Measurements from ENCODE around the gene ARMH3.

Gene ARMH3

GRCh38 chr10:101938305-101939007 lies 117.5 kb downstream of the ARMH3 start:
- DNase-seq (ENCODE audit: low read depth), result no peak

GRCh38 chr10:101935431-101935830 lies 120.5 kb downstream of the ARMH3 start:
- no peak for DNase-seq (ENCODE audit: low read depth)

- DNase-seq (ENCODE audit: low read depth), result no peak
These were observed 121.2 kb downstream of the ARMH3 start for GRCh38 chr10:101934686-101935305.

- no peak for DNase-seq (ENCODE audit: low read depth)
These were observed 122.0 kb downstream of the ARMH3 start for GRCh38 chr10:101933976-101934375.

- no peak for DNase-seq (ENCODE audit: low read depth)
These were observed 123.8 kb downstream of the ARMH3 start for GRCh38 chr10:101932183-101932582.

- DNase-seq (ENCODE audit: low read depth), result no peak
These were observed 130.9 kb downstream of the ARMH3 start for GRCh38 chr10:101925027-101925426.

GRCh38 chr10:101923256-101923655 lies 132.7 kb downstream of the ARMH3 start:
- no peak for DNase-seq (ENCODE audit: low read depth)

- no peak for DNase-seq (ENCODE audit: low read depth)
These were observed 133.1 kb downstream of the ARMH3 start for GRCh38 chr10:101922846-101923245.

- DNase-seq (ENCODE audit: low read depth), result no peak
These were observed 135.4 kb downstream of the ARMH3 start for GRCh38 chr10:101920546-101920945.

- DNase-seq (ENCODE audit: low read depth), result no peak
These were observed 136.8 kb downstream of the ARMH3 start for GRCh38 chr10:101919026-101919770.

- DNase-seq (ENCODE audit: low read depth), result no peak
These were observed 143.3 kb downstream of the ARMH3 start for GRCh38 chr10:101912561-101913179.

GRCh38 chr10:101906586-101907183 lies 149.3 kb downstream of the ARMH3 start:
- no peak for DNase-seq (ENCODE audit: low read depth)

- no peak for DNase-seq (ENCODE audit: low read depth)
These were observed 150.7 kb downstream of the ARMH3 start for GRCh38 chr10:101905251-101905650.

GRCh38 chr10:101903827-101904550 lies 152.0 kb downstream of the ARMH3 start:
- DNase-seq (ENCODE audit: low read depth), result no peak

- no peak for DNase-seq (ENCODE audit: low read depth)
These were observed 153.2 kb downstream of the ARMH3 start for GRCh38 chr10:101902820-101903145.

- DNase-seq (ENCODE audit: low read depth), result no peak
These were observed 153.7 kb downstream of the ARMH3 start for GRCh38 chr10:101902032-101902819.

- no peak for DNase-seq (ENCODE audit: low read depth)
These were observed 154.6 kb downstream of the ARMH3 start for GRCh38 chr10:101901340-101901739.

GRCh38 chr10:101897633-101898032 lies 158.3 kb downstream of the ARMH3 start:
- DNase-seq (ENCODE audit: low read depth), result no peak

- no peak for DNase-seq (ENCODE audit: low read depth)
These were observed 159.6 kb downstream of the ARMH3 start for GRCh38 chr10:101896225-101896877.

- DNase-seq (ENCODE audit: low read depth), result no peak
These were observed 160.2 kb downstream of the ARMH3 start for GRCh38 chr10:101895781-101896180.
